H1 (cell line): ENCODE measurements around the gene EFCAB6. TPM values are rescaled to one million over a fixed set of nuclear protein-coding genes. Genes with fewer than 3 reads are reported as not detected.
A peak's percentile ranks its signal among the peaks of the same experiment; 100 is the strongest.

Experiments used
- CTCF ChIA-PET: fragments of 300-600 bp; sonication (Branson Sonifier 250); formaldehyde crosslinking; loops from one replicate; lab custom pipeline; 2021; ENCODE audit not compliant: partially characterized antibody; lab: Charles Lee
- POLR2A ChIA-PET: fragments of 300-600 bp; sonication (Branson Sonifier 250); formaldehyde crosslinking; loops from one replicate; lab custom pipeline; 2021; ENCODE audit warnings: inconsistent platforms; ENCODE audit not compliant: partially characterized antibody; lab: Charles Lee
- DNase-seq, 2 experiments: peaks; one replicate each; pipeline versions ENCODE4 v3.0.0 to v3.0.0-alpha.2; 2010 to 2022; ENCODE audit warnings: low spot score in 2 of 2, low read depth in 1 of 2, mixed read lengths in 1 of 2
- FAIRE-seq: peaks from 2 replicates; lab custom pipeline; 2011; peaks lifted over from hg19 to GRCh38; lab: Jason Lieb, UNC
- H2AFZ ChIP-seq: 2 replicates; pipeline ENCODE4 v1.8.1; 2012; ENCODE audit warnings: low read length, inconsistent platforms
- H2AK5ac ChIP-seq: 2 replicates; pipeline ENCODE4 v1.6.1; 2013; ENCODE audit warnings: low read depth, low read length
- H2BK120ac ChIP-seq: replicated peaks from 2 replicates; pipeline ENCODE3; 2013; ENCODE audit warnings: low read depth, low read length, inconsistent platforms
- H2BK12ac ChIP-seq: 2 replicates; pipeline ENCODE4 v1.6.1; 2013; ENCODE audit warnings: low read depth, low read length
- H2BK15ac ChIP-seq: 2 replicates; pipeline ENCODE4 v1.6.1; 2013; ENCODE audit warnings: low read length
- H2BK20ac ChIP-seq: 2 replicates; pipeline ENCODE4 v1.6.1; 2013; ENCODE audit warnings: low read length
- H2BK5ac ChIP-seq: 2 replicates; pipeline ENCODE4 v1.6.1; 2013; ENCODE audit warnings: low read depth, low read length
- H3K14ac ChIP-seq: 2 replicates; pipeline ENCODE4 v1.6.1; 2013; ENCODE audit warnings: inconsistent platforms; ENCODE audit not compliant: insufficient read length
- H3K18ac ChIP-seq: 2 replicates; pipeline ENCODE4 v1.6.1; 2013; ENCODE audit warnings: low read length; ENCODE audit errors: extremely low read depth
- H3K23ac ChIP-seq: 2 replicates; pipeline ENCODE4 v1.6.1; 2013; ENCODE audit warnings: inconsistent platforms; ENCODE audit not compliant: insufficient read length
- H3K23me2 ChIP-seq: 2 replicates; pipeline ENCODE4 v1.6.1; 2013; ENCODE audit warnings: low read depth, low read length
- H3K27ac ChIP-seq: 2 replicates; pipeline ENCODE4 v1.6.1; 2011; ENCODE audit warnings: low read depth, low read length, inconsistent platforms
- H3K27me3 ChIP-seq, 4 experiments: replicated peaks in 1 of 4; 1 replicate in 1 of 4; 2 replicates in 3 of 4; pipeline versions ENCODE4 v1.6.1 to v1.8.1; 2011 to 2013; ENCODE audit warnings: low read length in 3 of 4, mild to moderate bottlenecking in 3 of 4, inconsistent platforms in 2 of 4, mixed read lengths in 2 of 4, moderate library complexity in 1 of 4; ENCODE audit not compliant: control insufficient read depth in 3 of 4, insufficient read depth in 3 of 4; ENCODE audit errors: extremely low read depth in 1 of 4
- H3K36me3 ChIP-seq, 4 experiments: 2 replicates each; pipeline versions ENCODE4 v1.6.1 to v1.8.1; 2011 to 2013; ENCODE audit warnings: mild to moderate bottlenecking in 4 of 4, low read length in 3 of 4, moderate library complexity in 2 of 4, control low read depth in 1 of 4, inconsistent platforms in 1 of 4; ENCODE audit not compliant: insufficient read depth in 4 of 4, control insufficient read depth in 2 of 4
- H3K4ac ChIP-seq: replicated peaks from 2 replicates; pipeline ENCODE3; 2013; ENCODE audit warnings: low read length, low read depth, mixed read lengths, inconsistent platforms; ENCODE audit not compliant: insufficient read length
- H3K4me1 ChIP-seq, 4 experiments: replicated peaks in 1 of 4; 1 replicate in 1 of 4; 2 replicates in 3 of 4; pipeline versions ENCODE4 v1.6.1 to v1.8.1; 2011 to 2013; ENCODE audit warnings: low read length in 3 of 4, inconsistent platforms in 2 of 4, mixed read lengths in 1 of 4; ENCODE audit not compliant: insufficient read depth in 4 of 4, control insufficient read depth in 3 of 4
- H3K4me2 ChIP-seq, 2 experiments: 2 replicates each; pipeline versions ENCODE4 v1.6.1 to v1.8.1; 2011 to 2013; ENCODE audit warnings: low read depth in 2 of 2, low read length in 2 of 2, control low read depth in 1 of 2, inconsistent platforms in 1 of 2, mild to moderate bottlenecking in 1 of 2; ENCODE audit not compliant: insufficient read depth in 1 of 2
- H3K4me3 ChIP-seq, 4 experiments: fragments of 200-600, 300-600 bp in 1 of 4; sonication (generic), shearing (Covaris generic), sonication (Bioruptor Twin) in 1 of 4; 2 replicates each; pipeline versions ENCODE4 v1.5.1 to v1.8.1; 2011 to 2016; ENCODE audit warnings: low read length in 4 of 4, low read depth in 3 of 4, control low read depth in 2 of 4, inconsistent platforms in 2 of 4, mild to moderate bottlenecking in 2 of 4, mixed read lengths in 1 of 4, moderate library complexity in 1 of 4; ENCODE audit not compliant: insufficient read depth in 2 of 4; ENCODE audit errors: extremely low read depth in 1 of 4
- H3K56ac ChIP-seq: replicated peaks from 2 replicates; pipeline ENCODE3; 2013; ENCODE audit warnings: low read depth, mild to moderate bottlenecking, mixed read lengths, low read length, inconsistent platforms; ENCODE audit not compliant: insufficient read length
- H3K79me1 ChIP-seq: 2 replicates; pipeline ENCODE4 v1.6.1; 2013; ENCODE audit warnings: low read depth, low read length, control low read depth
- H3K79me2 ChIP-seq, 2 experiments: 2 replicates each; pipeline versions ENCODE4 v1.6.1 to v1.8.1; 2012 to 2013; ENCODE audit warnings: low read length in 2 of 2, mild to moderate bottlenecking in 2 of 2, inconsistent platforms in 1 of 2; ENCODE audit not compliant: insufficient read depth in 2 of 2, control insufficient read depth in 1 of 2
- H3K9ac ChIP-seq, 4 experiments: replicated peaks in 1 of 4; 1 replicate in 1 of 4; 2 replicates in 3 of 4; pipeline versions ENCODE4 v1.6.1 to v1.8.1; 2011 to 2013; ENCODE audit warnings: low read depth in 3 of 4, low read length in 3 of 4, control low read depth in 2 of 4, mild to moderate bottlenecking in 2 of 4, moderate library complexity in 2 of 4, inconsistent platforms in 1 of 4; ENCODE audit errors: extremely low read depth in 1 of 4
- H3K9me3 ChIP-seq, 2 experiments: 2 replicates each; pipeline versions ENCODE4 v1.6.1 to v1.8.1; 2012 to 2013; ENCODE audit warnings: mild to moderate bottlenecking in 2 of 2, moderate library complexity in 2 of 2, control low read depth in 1 of 2, inconsistent platforms in 1 of 2, low read depth in 1 of 2, low read length in 1 of 2, mixed read lengths in 1 of 2; ENCODE audit not compliant: insufficient read depth in 2 of 2
- H4K20me1 ChIP-seq, 2 experiments: replicated peaks in 1 of 2; 2 replicates each; pipeline versions ENCODE3 to v1.8.1; 2011 to 2013; ENCODE audit warnings: inconsistent platforms in 2 of 2, low read length in 2 of 2, mild to moderate bottlenecking in 1 of 2; ENCODE audit not compliant: insufficient read depth in 2 of 2, control insufficient read depth in 1 of 2
- H4K5ac ChIP-seq: 2 replicates; pipeline ENCODE4 v1.6.1; 2013; ENCODE audit warnings: low read length, low read depth, mixed read lengths, inconsistent platforms; ENCODE audit not compliant: insufficient read length
- H4K8ac ChIP-seq: 2 replicates; pipeline ENCODE4 v1.8.0; 2013; ENCODE audit warnings: mild to moderate bottlenecking, moderate library complexity, low read length, inconsistent platforms; ENCODE audit not compliant: insufficient read depth; ENCODE audit errors: extremely low read depth
- H4K91ac ChIP-seq: replicated peaks from 2 replicates; pipeline ENCODE3; 2013; ENCODE audit warnings: low read length, mixed read lengths, inconsistent platforms; ENCODE audit not compliant: insufficient read length
- CBX8 ChIP-seq: fragments of 300-800, 300-1000 bp; sonication (generic); IDR thresholded peaks from 2 replicates; pipeline ENCODE4 v1.7.1; 2016; ENCODE audit warnings: low read depth, low read length, borderline replicate concordance
- CHD2 ChIP-seq: IDR thresholded peaks from 2 replicates; pipeline ENCODE4 v1.6.1; 2012; ENCODE audit warnings: low read length, improper control_type of control experiment
- FOSL1 ChIP-seq: IDR thresholded peaks from 2 replicates; pipeline ENCODE4 v1.6.1; 2011; ENCODE audit warnings: mild to moderate bottlenecking, low read depth, low read length, moderate library complexity; ENCODE audit not compliant: insufficient read depth
- GABPA ChIP-seq: IDR thresholded peaks from 2 replicates; pipeline ENCODE4 v1.6.1; 2011; ENCODE audit warnings: mild to moderate bottlenecking, low read length, moderate library complexity, borderline replicate concordance; ENCODE audit not compliant: insufficient read depth
- GTF2F1 ChIP-seq: IDR thresholded peaks from 2 replicates; pipeline ENCODE4 v1.6.1; 2012; ENCODE audit warnings: low read depth, low read length, improper control_type of control experiment, borderline replicate concordance
- PHF8 ChIP-seq: fragments of 200-600 bp; sonication (generic); conservative IDR thresholded peaks from 2 replicates; pipeline ENCODE4 v1.7.1; 2012; ENCODE audit warnings: low read depth, mild to moderate bottlenecking, inconsistent platforms, low read length, moderate library complexity
- POLR2AphosphoS5 ChIP-seq: IDR thresholded peaks from 2 replicates; pipeline ENCODE4 v1.6.1; 2011; ENCODE audit warnings: low read depth, low read length
- RAD21 ChIP-seq, 2 experiments: IDR thresholded peaks in 1 of 2; conservative IDR thresholded peaks in 1 of 2; 2 replicates each; pipeline ENCODE4 v1.6.1; 2011; ENCODE audit warnings: low read depth in 2 of 2, low read length in 2 of 2, improper control_type of control experiment in 1 of 2, inconsistent platforms in 1 of 2, mild to moderate bottlenecking in 1 of 2, moderate library complexity in 1 of 2
- SIN3A ChIP-seq, 2 experiments: IDR thresholded peaks in 1 of 2; conservative IDR thresholded peaks in 1 of 2; 2 replicates each; pipeline ENCODE4 v1.6.1; 2011 to 2012; ENCODE audit warnings: low read length in 2 of 2, improper control_type of control experiment in 1 of 2, low read depth in 1 of 2, mild to moderate bottlenecking in 1 of 2
- SRF ChIP-seq: IDR thresholded peaks from 2 replicates; pipeline ENCODE4 v1.6.1; 2011; ENCODE audit warnings: mild to moderate bottlenecking, low read depth, low read length, moderate library complexity
- WGBS, 2 experiments: shearing (Covaris generic) in 1 of 2; methylation state at CpG; one replicate each; pipeline versions ENCODE4 v1.1.6 to v1.1.7; 2013 to 2015; ENCODE audit warnings: low lambda C conversion rate in 2 of 2, mixed read lengths in 2 of 2, inconsistent platforms in 1 of 2, low coverage in 1 of 2, missing lambda C conversion rate in 1 of 2; ENCODE audit not compliant: insufficient replicate concordance in 2 of 2, insufficient coverage in 1 of 2, insufficient read length in 1 of 2; ENCODE audit errors: extremely low coverage in 1 of 2, missing lambda C conversion rate in 1 of 2; 5-methylcytosine and 5-hydroxymethylcytosine counted together
- polyA plus RNA-seq, 7 experiments: library from polyadenylated mRNA; depleted of rRNA in 3 of 7; stranded (reverse) in 5 of 7; unstranded in 2 of 7; fragments of >200 nt in 5 of 7; fragments of 200-250 nt in 2 of 7; gene quantifications; 1 replicate in 5 of 7; 2 replicates in 1 of 7; 4 replicates in 1 of 7; pipeline versions ENCODE4 v1.2.1 to v1.2.3, GENCODE V29; 2011 to 2013; ENCODE audit warnings: missing spikeins in 2 of 7, mixed read lengths in 2 of 7
- total RNA-seq: library from RNA; stranded (reverse); fragmentation: NEBNext Ultra II Directional; extraction: Animal tissue kit (Norgen Biotek cat#: 25700); gene quantifications from 2 replicates; pipeline ENCODE4 v1.2.1, GENCODE V29; 2021

Gene EFCAB6
- total and polyA plus RNA-seq, 2 of the 8 experiments (the other 6 are each of a cell fraction or from before 2014, with no cell fraction given): 0.32 to 1.7 TPM

DNA sequence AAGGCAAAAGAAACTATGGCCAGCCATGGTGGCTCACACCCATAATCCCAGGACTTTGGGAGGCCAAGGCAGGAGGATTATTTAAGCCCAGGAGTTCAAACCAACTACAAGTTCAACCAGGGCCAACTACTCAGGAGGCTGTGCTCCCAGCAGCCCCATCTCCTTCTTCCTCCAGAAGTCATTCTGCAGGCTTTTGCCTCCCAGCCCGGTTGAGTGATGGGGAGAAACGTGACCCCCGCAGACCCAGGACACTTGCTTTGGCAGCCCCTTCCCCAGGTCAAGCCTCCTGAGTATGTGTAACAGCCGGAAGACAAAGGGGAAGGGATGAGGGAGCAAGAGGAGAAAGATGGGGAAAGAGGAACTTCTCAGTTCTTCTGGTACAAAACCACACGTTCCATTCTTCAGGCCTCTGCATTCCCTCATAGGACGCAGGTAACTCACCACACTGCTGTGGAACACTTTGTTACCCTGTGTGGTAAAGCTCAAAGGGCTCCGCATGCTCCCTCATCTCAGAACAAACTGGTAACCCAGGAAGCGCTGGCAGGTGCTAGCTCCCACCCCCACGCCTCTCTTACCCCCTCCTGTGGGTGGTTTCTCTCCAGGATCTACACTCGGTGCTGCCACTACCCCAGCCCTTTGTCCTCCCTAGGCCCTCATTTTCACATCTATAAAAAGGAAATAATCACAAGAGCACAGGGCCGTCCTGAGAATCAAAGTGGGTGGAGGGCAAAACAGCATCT lies 46.2 kb upstream of the EFCAB6 start:
- Histone ChIP-seq H3K9me3 (peaks cover 0 to 8% of the 10 kb centered on the region in 2 experiments; a peak in 1 of 4 replicates), H3K18ac (no peak overlapping the region), H4K8ac (no peak overlapping the region), H3K4ac (no peak overlapping the region), H2BK5ac (no peak overlapping the region), H3K4me3 (no peak overlapping the region), H3K79me1 (peaks cover 29% of the 10 kb centered on the region), H4K20me1 (peaks cover 4 to 7% of the 10 kb centered on the region in 2 experiments), H3K4me2 (peak overlapping the region in 1 of 2 experiments; percentile 12; a peak in 1 of 4 replicates), H3K36me3 (no peaks in the 10 kb centered on the region; a peak in 1 of 8 replicates), H3K79me2 (peaks cover 0 to 82% of the 10 kb centered on the region in 2 experiments; a peak in 2 of 4 replicates), H3K23ac (no peak overlapping the region), H2AK5ac (no peak overlapping the region), H4K5ac (no peak overlapping the region), H4K91ac (no peak overlapping the region), H2BK15ac (no peak overlapping the region), H2AFZ (no peak overlapping the region), H3K56ac (no peak overlapping the region), H3K4me1 (peaks cover 7 to 22% (median 11%) of the 10 kb centered on the region in 4 experiments), H3K14ac (no peak overlapping the region), H2BK120ac (no peak overlapping the region), H3K27me3 (no peaks in the 10 kb centered on the region; a peak in 2 of 7 replicates), H3K9ac (no peak overlapping the region), H3K23me2 (peaks cover 9% of the 10 kb centered on the region; the same call in 1 of the 2 replicates), H2BK20ac (peak overlapping the region; percentile 15; the same call in 1 of the 2 replicates), H3K27ac (no peak overlapping the region), H2BK12ac (no peak overlapping the region)
- CTCF ChIA-PET: interaction anchor here (1.0 to 1.7 kb wide), 5 partner anchors 9 to 31 kb away, joined by 3 to 4 read pairs (median 3); no protein-coding TSS in a partner anchor
- no peak for DNase-seq
- no peak for FAIRE-seq
- WGBS, 2 experiments: 83% methylated on average over 10 of the region's 11 CpGs; no CpG with 5 or more reads in 1 of the 2 experiments
- POLR2A ChIA-PET: interaction anchor here (1.1 to 1.8 kb wide), 2 partner anchors 11 to 12 kb away, joined by 3 to 5 read pairs; no protein-coding TSS in a partner anchor
- TF ChIP-seq SRF: no peak
- TF ChIP-seq GABPA: no peak
- no peak for TF ChIP-seq FOSL1
- TF ChIP-seq CHD2: no peak
- TF ChIP-seq RAD21 (IDR thresholded peaks at IDR 0.05 in 1 of 2, conservative IDR thresholded peaks at IDR 0.05 in 1 of 2; ENCODE audit: low read depth in 2 of 2, low read length in 2 of 2): no peak
- no peak for TF ChIP-seq PHF8
- TF ChIP-seq GTF2F1: no peak
- TF ChIP-seq CBX8: no peak
- TF ChIP-seq POLR2AphosphoS5: no peak
- TF ChIP-seq SIN3A (conservative IDR thresholded peaks at IDR 0.05 in 1 of 2, IDR thresholded peaks at IDR 0.05 in 1 of 2; ENCODE audit: low read depth in 1 of 2, low read length in 2 of 2): no peak
